GM18511 (cell line): ENCODE measurements around the gene MAOA.
"Not testable (repeated sequence)": the region's sequence is repeated elsewhere in the genome, so short reads cannot be mapped to it uniquely, and the experiment has no call there.

Experiments
- ATAC-seq: cut with Tn5 transposase; IDR thresholded peaks from one replicate; pipeline ENCODE4 v1.9.1; 2021; ENCODE audit warnings: mild to moderate bottlenecking, moderate library complexity; ENCODE audit not compliant: unreplicated experiment

MAOA gene

DNA sequence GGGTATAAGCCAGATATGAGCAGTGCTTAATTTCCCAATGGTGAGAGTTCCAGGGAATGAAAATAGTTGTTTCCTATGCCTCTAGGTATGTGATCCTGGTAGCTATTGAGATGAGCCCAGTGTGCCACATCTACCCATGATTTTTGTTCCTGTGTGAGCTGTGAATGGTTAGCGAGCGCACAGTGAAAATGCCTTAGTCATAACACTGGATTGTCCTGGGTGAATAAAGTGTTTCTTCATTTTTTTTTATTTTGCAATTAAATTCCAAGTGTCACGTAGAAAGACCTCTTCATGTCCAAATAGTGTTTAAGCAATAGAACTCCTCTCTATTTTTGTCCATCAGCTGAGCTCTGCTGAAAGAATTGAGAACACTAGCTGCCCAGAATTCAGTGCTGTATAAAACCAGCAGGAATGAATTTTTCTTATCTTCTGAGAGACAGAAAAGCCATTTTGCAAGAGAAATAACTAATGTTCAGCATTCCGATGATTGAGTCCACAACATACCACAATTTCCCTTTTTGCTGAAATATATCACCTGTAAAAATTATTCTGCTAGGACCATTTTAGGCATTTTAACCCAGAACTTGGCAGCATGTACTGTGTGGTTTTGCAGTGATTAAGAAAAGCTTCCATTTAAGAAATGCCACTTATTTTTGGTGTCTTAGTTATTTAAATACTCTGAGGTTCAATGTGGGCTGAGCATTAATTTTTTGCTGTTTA is 5.6 kb downstream of the MAOA start:
- no peak for ATAC-seq

DNA sequence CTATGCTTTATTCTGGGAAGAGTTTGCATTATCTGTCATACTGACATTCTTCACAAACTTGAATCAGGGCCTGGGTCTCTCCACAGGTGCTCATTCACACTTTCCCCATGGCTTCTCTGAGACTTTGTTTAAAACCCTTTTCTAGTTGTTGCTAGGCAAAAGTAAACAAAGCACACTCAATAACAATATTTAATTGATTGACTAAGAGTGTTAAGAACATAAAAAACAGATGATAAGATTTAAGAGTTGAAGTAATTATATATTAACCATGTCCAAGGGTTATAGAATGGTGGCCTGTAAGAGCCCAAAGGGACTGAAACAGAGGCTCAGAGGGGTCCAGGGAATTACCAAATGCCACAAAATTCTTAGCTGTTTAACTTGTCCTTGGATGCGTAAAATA is 7.1 kb downstream of the MAOA start:
- no peak for ATAC-seq

DNA sequence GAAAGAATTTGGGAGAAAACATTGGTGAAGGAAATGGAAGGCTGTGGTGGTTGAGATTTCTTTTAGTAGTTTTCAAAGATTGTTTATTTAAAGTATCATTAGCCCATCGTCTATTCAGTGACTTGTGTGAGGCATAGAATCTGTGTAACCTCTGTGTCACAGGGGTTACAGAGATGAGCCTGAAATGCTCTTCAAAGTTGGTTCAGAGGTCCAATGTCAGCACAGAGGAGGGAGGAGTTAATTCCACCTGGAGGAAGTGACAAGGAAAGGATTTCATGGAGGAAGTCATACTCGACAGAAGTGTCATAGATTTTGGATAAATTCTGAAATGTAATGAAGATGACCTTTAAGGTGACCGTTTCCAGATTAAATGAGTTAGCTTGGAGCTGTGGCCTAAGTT is 8.2 kb downstream of the MAOA start:
- no peak for ATAC-seq

DNA sequence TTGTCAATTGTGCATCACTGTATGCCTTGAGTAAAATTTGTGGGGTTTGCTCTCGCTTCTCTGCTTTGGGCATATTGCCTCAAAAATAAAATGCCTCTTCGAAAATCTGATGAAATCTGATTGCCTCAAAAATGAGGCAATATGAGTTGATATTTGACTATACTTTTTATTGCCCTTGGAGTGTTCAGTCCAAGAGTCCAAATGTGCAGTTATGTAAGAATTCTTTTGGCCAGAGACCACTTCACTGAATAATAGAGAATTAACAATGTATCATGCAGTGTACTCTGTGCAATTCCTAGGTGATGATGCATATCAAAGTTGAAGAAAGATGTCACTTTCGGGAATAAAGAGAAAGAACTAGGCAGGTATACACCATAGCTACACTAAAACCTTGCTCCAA is 8.6 kb downstream of the MAOA start:
- ATAC-seq: no peak

DNA sequence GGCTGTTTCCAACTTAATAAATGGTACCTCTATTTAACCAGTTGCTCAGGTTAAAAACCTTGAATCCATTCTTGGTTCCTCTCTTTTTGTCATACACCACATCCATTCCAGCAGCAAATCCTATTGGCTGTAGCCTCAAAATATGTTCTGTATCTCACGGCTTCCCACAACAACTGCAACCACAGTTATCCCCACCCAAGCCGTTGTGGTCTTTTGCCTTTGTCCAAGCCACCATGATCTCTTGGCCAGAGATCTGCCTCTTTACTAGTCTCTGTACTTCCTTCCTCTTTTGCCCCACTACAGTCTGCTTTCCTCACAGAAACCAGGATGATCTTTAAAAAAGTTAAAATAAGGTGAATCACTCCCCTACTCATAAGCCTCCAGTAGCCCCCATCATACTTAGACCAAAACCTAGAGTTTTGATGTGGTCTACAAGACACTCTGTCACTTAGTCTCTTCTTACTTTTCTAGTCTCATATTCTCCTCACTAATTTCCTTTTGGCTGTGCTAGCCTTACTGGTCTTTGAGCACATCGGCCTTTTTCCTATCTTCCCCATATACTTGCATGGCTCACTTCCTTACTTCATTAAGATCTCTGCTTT is 10.3 kb downstream of the MAOA start:
- no peak for ATAC-seq

DNA sequence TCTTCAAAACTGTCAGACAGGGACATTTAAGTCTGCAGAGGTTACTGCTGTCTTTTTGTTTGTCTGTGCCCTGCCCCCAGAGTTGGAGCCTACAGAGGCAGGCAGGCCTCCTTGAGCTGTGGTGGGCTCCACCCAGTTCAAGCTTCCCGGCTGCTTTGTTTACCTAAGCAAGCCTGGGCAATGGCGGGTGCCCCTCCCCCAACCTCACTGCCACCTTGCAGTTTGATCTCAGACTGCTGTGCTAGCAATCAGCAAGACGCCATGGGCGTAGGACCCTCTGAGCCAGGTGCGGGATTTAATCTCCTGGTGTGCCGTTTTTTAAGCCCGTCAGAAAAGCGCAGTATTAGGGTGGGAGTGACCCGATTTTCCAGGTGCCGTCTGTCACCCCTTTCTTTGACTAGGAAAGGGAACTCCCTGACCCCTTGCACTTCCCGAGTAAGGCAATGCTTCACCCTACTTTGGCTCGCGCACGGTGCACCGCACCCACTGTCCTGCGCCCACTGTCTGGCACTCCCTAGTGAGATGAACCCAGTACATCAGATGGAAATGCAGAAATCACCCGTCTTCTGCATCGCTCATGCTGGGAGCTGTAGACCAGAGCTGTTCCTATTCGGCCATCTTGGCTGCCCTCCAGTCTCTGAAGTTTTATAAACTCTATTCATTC is 20.0 kb downstream of the MAOA start:
- not testable (repeated sequence) for ATAC-seq

DNA sequence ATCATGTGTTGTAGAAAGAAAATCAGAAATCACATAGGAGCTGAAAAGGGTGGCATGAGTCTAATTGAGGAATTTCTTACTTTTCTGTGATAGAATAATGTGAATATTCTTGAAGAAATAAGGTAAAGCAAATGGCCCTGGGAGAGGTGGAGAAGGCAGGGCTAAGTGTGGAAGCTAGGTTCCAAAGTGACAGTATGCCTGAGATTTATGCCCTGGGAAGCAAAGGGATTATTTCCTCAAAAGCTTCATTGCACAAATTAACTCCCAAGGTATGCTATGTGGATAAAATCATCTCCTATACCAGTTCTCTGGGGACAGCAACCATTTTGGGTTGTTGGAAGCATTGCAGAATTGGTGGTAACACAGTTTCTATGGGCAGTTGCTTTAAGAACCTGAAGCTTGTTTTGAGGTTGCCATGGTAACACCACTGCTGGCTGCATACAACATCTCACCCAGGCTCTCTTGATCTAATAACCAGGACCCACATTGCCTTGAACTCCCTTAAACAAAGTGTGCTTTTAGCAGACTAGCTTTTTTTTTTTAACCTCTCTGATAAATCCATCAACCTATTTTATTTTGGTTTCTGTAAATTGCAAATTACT is 21.0 kb downstream of the MAOA start:
- no peak for ATAC-seq

DNA sequence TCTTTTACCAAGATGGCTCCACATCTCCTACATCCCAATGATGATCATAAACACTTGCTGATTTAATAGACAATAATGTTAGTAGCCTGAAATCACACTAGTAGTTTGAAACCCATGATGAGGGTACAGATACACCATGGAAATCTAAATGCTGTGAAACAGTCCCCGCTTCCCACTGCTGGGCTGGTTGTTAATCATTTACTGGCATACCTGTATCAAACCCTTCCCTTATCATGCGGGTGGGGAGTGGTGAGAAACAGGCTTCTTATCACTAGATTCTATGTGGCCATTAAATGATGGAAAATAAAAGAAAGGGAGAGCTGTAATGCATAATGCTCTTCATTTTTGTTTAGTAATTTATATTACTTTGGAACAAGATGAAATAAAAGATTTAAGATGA is 21.9 kb downstream of the MAOA start:
- ATAC-seq: no peak

DNA sequence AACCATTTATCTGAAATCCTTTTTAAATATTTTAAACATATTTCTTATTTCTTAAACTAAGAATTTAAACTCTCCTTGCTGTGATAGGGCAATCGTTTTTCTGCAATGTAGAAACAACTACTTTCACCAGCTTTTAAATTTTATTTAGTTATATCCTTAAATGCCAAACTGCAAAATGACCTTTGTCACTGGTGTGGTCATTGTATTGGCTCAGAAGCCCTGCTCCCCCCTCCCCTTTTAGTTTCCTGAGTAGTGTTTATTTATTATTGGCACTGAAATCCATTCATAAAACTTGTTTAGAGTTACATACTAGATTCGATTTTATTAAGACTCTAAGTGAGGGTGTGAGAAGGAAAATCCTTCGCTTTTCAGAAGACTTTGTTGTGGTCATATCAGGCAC is 23.0 kb downstream of the MAOA start:
- no peak for ATAC-seq

DNA sequence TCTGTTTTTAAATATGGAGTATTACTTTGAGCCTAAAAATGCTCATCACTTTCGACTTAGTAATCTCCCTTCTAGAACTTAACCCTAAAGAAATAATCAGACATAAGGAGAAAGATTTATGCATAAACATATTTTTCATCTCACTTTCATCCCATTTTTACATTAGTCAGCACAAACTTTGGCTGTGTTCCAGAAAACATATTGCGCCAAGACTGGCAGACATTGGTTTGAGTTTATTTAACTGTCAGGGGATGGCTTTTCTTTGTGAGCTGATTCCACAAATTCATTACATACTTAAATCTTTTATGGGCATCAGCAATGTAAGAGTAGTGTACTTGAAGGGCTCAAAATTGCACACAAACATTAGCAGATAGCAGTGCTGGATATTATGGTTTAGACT is 23.7 kb downstream of the MAOA start:
- no peak for ATAC-seq

DNA sequence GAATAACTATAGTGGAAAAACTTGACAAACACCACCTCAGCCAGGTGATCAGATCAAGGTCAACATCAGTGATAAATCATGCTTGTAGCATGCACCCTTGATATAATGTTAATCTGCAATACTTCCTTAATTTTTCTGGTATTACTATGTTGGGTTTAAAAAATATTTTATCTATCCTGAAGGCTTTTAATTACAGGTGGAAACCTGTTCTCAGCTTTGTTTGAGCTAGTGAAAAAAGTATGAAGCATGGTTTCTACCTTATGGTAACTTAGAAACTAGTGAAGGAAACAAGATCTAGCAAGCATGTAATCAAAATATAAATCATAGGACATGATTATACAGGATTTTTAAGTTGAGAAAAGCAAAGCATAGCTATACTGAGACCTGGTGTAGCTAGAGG is 26.6 kb downstream of the MAOA start:
- ATAC-seq: no peak

DNA sequence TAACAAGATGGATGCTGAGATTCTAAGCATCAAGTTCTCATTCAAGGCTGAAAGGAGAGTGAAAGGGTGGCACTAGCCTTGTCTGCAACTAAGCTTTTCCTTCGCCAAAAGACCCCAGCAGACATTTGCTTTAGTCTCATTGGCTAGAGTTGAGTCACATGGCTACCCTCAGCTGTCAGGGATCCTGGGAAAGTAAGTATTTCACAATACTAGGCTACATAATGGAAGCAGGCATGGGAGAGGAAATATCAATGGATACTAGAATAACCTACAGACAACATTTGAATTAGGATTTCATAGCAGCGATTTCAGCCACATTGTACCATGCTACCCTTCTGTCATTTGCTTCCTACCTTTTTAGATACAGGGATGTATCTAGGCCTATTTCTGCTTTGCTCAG is 29.1 kb downstream of the MAOA start:
- no peak for ATAC-seq

DNA sequence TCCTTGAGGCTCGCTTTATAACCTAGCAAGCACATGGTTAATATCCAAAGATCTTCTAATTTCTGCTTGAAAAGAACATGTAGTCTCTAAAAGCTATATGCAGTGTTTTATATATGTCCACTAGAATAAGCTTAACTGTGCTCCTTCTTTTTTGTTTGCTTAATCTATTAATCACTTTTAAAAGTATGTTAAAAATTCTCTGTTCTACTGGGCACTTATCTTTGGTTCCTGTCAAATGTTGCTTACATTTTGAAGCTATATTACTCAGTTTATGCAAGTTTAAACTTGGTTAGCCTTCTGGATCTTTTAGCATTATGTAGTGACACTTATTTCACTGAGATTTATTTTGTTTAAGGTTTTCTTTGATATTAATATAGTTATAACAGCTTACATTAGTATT is 32.5 kb downstream of the MAOA start:
- ATAC-seq: no peak

DNA sequence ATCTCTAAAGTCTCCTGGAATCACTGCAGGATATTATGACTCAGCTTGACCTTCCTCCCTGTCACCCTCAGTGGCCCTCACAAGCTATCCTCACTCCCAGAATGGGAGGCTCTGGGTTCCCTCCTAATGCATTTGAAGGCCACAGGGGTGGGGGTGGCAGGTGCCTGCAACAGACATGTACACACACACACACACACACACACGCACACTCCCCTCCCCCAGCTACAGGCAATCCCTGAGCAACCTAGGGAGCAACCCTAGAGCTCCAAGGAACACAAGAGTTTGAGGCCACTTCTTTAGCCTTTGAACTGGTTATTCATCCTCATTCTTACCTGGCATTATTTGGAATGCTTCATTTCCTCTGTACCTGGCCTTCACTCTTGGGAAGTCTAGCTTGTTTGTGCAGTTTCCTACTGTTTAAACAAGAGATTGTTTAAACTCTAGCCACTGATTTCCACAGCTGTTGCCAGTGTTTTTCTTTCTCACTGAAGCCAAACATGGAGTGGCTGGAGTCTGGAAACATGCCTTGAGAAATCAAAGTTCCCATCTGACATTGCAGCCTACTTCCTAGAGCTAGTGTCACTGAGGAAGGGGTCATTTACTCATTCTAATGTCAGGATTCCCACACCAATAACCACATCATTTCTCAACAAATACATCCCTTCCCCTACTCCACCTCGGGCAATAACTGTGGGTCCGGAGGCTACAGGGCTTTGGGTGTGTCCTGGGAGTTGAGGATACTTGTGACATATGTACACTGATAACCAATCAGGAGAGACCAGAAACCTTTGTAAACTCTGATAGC is 37.7 kb downstream of the MAOA start:
- ATAC-seq: no peak

DNA sequence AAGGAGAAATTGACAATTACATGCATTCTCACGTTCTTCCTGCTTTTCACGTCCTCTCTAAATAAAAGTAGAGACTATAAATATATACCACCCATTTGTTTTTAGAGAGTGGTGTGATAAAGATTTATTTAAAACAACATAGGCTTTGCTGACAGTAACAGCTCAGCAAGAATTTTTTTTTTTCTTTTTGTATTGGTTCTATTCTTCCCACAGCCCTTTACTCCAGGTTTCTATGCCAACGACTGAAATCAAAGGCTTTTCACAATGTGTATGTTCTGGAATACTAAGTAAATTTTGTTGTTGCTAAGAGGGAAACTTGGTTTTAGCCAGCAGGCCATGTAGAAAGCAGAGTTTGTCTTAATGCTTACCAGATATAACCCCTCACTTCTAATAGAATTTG is 43.4 kb downstream of the MAOA start:
- ATAC-seq: no peak

DNA sequence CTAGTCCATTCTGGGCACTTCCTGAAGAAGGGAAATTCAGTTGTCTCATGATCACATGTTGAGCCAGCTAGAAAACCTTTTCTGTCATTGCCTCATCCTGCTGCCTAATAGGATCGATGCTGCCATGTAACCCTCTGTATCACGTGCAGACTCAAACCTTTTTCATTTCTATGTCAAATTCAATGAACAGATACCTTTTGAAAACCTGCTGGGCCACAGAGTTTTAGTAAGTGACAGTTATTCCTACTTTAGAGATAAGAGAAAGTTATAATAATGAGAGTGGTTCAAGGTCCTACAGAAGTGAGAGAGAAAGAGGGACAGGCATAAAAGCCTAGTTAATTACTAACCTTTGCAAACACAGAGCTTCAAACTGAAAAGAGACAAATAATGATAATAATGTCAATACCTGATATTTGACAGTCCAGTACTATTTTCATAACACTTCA is 46.0 kb downstream of the MAOA start:
- ATAC-seq: no peak

DNA sequence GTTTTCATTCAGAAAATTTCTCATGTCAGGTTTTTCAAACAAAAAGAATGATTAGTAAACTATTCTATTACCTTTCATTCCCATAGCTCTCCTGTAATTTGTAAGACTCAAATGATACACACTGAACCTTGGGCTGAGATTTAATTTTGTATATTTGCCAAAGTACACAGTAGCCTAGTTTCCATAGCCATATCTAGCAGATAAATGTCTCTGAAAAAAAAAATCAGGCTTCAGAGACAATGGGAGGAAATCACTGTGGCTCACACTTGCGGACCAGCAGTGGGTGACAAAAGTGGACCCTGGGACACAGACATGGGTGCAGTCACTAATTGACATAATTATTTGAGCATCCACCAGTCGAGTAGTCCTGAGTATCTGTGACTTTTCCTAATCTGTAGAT is 46.6 kb downstream of the MAOA start:
- ATAC-seq: no peak

DNA sequence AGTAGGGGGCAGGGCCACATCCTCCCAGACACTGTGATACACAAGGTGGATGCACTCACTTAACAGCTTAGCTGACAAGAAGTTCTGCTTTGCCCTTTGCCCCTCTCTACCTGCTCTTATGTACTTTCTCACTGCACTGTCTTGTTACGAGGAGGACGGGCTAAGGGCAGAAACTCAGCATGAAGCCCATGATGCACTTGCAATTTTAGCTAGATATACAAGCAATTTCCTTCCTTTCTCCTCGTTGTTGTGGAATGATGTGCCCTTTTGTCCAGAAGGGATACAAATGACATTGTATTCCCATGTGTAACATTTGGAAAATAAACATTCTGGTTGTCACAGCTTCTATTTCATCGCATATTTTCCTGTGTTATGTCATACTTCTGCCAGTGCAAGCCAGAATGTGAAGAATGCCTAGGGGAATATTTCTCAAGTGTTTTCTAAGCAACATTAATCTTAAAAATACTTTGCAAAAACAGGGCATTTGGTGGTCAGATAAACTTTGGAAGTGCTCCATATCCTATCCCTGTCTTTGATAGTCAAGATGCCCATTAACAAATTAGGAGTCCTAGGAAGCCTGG is 47.2 kb downstream of the MAOA start:
- ATAC-seq: no peak

DNA sequence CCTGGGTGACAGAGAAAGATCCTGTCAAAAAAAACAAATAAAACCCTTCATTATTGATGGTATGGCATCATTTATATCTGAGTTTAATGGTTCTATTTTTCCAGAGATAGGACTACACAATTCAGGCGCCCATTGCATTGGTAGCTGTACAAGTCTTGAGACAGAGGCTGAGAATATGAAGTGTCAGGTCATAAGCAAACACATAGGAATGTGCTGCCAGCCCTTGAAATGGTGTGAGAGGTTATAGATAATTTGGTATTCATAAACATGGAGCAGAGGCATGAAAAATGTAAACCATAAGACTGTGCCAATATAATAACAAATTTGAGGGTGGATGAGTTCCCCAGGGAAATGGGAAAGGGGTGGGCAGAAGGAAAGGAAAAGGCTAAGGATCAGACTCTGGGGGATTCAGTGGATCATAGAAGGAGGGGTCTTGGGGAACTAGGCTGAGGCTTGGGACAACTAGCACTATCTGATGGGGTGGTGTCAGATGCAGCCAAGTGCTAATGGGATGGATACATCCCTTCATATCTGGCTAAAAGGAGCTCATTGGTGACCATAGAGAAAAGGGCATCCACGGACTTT is 50.8 kb downstream of the MAOA start:
- no peak for ATAC-seq

DNA sequence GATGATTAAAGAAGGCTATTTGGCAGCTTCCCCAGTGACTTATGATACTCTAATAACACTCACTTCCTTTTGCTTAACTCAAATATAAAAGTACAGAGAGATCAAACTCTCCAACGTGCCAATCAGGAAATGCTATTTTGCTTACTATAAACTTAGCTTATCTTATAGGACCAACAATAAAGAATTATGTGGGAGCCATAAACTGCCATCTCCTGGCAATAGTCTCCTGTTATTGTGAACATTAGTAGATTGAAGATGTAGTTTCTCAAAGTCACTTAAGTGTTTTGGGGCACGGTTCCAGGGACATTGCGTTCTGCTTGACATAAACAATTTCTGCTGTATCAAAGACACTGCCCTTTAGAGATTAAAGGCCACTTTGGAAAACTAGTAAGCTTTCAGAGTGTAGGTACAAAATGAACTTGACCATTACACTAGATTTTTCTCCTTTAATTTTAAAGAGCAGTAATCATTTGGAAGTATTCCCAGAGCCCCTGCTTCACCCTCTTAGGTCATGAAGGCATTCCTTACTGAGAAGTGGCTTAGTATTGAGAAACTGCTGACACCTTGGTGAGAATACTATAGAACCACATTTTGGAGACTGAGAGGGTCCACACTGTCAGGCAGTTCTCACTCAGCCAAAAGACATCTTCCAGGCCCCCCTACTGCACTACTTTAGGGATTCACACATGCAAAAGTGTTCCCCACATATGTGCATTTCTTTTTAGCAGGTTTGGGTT is 51.9 kb downstream of the MAOA start:
- no peak for ATAC-seq
